ENCODE data around the gene CLBA1.

CLBA1 gene

DNA sequence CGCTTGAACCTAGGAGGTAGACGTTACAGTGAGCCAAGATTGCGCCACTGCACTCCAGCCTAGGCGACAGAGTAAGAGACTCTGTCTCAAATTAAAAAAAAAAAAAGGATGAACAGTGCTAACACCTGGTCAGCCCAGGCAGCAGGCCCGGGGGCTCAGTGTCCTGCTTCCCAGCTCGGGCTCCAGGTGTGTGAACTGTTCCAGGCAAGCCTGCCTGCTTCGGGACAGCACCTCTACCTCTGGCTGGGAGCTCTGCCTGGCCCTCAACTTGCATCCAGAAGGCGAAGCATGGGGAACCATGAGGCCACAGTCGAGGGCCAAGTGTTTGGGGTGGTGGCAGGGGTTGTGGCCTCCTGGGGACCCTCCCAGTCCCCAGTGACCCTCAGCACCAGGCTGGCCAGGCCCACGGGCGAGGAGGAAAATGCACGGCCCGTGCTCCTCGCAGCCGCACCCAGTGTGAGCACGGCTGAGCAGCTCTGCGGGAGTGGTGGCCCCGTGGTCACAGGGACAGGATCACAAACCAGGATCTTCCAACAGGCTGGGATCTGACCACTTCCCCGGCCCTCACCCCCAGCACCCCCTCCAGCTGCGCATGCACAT is 19.8 kb downstream of the CLBA1 start:
- H3K4me3 ChIP-seq (ENCODE audit: low read depth, low read length): no peak overlapping the region

DNA sequence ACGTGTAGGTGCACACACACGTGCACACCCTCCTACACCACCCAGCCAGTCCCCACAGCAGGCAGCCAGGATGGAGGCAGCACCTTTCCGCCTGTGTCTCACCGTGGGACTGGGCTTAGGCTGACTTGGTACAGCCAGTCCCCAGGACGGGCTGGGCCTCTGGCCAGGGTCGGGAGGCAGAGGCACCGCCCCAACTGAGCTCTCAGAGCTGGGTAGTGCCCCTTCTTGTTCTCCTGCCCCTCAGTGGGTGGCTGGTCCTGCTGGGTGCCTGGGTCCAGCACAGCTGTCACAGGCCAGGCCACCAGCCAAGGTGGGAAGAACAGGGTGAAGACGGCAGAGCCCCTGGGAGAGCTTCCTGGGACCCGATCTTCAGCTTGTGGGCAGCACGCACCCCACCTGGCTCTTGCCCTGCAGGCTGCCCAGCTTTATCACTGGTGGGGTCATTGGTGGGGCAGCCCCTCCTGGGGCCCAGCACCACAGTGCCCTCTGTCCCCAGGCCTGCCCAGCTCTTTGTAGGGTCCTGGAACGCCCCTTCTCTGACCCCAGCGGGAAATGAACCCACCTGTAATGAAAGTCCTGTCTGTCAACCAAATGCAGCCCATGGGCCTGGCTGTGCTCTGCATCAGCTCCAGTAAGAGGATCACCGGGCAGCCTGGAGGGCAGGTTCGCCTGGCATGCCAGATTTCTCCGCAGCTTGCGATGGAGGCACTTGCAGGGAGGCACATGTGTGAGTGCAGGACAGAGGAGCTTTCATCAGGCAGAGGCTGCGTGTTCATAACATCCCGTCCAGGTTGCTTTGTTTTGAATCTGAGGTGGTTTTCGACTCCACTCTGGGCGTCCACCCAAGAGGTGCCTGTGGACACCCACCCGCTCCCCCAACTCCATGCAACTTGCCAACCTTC is 20.6 kb downstream of the CLBA1 start:
- H3K4me3 ChIP-seq (ENCODE audit: low read depth, low read length): no peak overlapping the region

GRCh38 chr14:105006831-105007592 is 21.4 kb downstream of the CLBA1 start:
- no peak overlapping the region for H3K4me3 ChIP-seq (ENCODE audit: low read depth, low read length)

- H3K4me3 ChIP-seq (ENCODE audit: low read depth, low read length): no peak overlapping the region
Observed at GRCh38 chr14:105007593-105008264, 22.1 kb downstream of the CLBA1 start.

DNA sequence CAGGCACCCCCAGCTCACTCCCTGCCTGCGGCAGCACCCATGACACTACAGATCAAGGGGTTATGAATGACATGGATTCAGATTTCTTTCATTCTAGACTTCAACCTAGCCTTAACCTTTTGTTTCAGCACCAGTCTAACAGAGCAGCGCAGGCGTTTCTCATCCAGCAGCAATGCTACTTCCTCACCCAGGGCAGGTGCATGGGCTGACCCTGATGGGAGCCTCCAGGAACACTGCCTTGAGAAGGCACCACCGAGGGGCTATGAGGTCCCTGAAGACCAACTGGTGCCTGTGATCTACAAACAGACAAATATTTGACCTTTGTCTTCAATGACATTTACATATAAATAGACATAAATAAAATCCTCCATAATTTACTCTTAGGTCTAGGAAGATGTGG is 24.5 kb downstream of the CLBA1 start:
- no peak overlapping the region for H3K4me3 ChIP-seq (ENCODE audit: low read depth, low read length)

GRCh38 chr14:105010891-105011291 is 25.3 kb downstream of the CLBA1 start:
- H3K4me3 ChIP-seq (ENCODE audit: low read depth, low read length): no peak overlapping the region

DNA sequence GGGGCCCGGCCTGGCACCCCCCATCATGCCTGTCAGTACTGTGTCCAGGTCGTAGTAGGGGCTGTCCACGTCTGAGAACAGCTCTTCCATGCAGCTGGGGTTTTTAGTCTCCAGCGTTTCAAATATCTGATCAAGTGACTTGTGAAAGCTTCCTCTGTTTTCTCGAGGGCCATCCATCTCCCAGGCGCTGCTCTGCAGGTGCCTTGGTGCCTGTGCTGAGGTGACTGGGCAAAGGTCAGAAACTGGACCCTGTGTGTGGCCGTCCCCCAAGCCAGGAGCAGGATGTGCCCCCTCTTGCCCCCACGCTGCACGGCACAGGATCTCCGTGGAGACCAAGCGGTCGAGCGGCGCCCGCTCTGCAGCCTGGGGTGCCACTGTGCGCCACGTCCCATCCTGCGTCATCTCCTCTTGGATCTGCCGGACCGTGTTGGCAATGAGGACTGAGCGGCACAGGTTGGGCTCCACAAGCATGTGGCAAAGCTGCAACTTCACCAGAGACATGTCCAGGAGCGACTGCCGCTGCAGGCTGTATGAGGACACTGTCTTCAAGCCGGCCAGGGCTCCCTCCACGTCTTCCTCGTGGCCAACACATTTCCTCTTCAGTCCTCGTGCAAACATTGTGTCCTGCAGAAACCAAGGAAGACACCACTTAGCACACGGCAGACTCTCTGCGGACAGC is 25.9 kb downstream of the CLBA1 start:
- no peak overlapping the region for H3K4me3 ChIP-seq (ENCODE audit: low read depth, low read length)

DNA sequence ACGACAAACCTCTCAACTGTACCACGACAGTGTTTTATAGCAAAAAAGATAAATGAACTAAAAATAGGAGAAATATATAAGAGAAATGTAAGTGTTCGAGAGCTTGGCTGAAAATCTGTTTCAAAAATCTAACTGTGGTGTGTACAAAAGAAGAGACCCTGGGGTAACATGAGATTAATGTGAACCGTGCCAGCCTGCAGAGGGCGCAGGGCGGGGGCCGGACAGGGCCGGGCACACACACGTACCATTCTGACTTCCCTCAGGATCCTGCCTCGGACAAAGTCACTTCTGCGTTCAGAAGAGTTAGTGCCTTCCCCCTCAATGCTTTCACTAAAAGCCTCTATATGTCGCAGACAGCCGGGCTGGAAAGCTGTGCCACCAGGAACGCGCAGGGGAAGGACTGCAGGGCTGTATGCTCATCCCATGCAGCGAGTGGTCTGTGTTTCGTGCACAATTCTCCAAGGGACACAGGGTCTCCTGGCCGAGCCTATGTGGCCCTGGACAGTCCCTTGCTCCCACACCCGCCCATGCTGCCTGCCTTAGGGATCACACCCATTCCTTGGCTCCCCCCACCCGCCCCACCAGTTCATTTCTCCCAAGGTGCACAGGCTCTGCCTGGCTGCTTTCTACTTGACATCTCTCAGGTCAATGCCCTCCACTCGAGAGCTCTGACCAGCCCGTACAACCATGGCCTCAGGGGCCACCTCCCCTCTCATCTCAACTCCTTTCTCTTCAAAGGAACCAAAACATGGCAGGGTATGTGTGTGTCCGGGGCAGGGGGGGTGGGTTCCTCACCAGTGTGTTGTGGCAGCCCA is 26.8 kb downstream of the CLBA1 start:
- H3K4me3 ChIP-seq (ENCODE audit: low read depth, low read length): no peak overlapping the region

DNA sequence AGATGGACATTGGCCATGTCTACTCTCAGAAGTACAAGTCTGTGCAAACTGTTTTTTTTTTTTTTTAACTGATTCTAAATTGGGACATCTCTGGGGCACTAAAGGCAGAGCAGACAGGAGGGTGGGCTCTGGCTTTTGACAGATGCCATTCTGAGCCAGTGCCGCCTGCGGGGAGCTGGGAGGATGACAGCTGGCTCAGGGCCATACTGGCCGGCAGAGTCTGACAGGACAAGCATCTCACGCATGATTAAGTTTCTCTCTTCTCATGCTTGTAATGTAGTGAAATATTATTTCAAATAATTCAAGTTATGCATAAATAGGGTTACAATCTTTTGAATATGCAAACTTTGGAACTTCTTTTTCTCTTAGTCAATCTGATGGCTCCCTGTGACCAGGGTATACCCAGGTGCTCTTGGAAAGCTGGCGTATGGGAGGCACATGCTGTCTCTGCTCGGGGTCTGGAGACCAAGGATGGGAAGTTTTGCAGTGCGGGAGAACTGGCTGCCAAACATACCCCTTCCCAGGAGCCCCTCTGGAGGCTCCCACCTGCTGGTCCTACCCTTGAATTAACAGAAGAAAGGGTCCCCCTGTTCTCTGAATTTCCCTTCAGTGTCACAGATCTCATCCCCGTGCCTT is 27.7 kb downstream of the CLBA1 start:
- no peak overlapping the region for H3K4me3 ChIP-seq (ENCODE audit: low read depth, low read length)

DNA sequence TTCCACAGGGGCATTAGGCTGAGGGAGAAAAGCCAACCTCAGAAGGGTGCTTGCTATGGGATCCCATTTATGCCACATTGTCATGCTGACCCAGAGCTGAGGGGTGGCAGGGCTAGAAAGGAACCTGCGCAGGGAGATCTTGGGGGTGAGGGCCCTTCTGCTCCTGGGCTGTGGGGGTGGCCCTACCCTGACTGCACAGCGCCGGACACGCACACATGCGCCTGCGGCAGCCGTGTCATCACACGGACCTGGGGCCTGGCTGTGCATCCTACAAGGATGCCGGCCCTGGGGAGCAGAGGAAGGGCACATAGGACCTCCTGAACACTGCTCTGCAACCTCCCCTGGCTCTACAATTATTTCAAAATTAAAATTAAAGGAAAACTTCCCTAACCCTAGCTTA is 28.4 kb downstream of the CLBA1 start:
- H3K4me3 ChIP-seq (ENCODE audit: low read depth, low read length): no peak overlapping the region

- H3K4me3 ChIP-seq (ENCODE audit: low read depth, low read length): no peak overlapping the region
Observed at GRCh38 chr14:105014631-105015030, 29.0 kb downstream of the CLBA1 start.

GRCh38 chr14:105015242-105015641 is 29.7 kb downstream of the CLBA1 start:
- H3K4me3 ChIP-seq (ENCODE audit: low read depth, low read length): no peak overlapping the region

DNA sequence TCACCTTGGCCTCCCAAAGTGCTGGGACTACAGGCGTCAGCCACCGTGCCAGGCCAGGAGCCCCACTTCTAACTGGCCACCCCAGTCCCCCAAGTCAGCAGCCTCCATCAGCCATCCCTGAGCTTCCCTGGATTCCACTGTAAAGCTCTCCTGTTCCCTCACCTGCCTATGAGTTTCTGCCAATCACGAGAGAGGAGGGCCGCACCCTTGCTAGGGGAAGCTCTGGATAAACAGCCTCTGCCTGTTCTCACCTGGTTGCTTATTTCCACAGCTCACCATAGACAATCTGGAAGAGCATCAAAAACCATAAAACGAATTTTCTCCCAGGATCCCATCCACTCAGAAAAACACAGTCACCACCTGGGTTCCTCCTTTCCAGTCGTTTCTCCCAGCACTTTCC is 30.3 kb downstream of the CLBA1 start:
- no peak overlapping the region for H3K4me3 ChIP-seq (ENCODE audit: low read depth, low read length)

DNA sequence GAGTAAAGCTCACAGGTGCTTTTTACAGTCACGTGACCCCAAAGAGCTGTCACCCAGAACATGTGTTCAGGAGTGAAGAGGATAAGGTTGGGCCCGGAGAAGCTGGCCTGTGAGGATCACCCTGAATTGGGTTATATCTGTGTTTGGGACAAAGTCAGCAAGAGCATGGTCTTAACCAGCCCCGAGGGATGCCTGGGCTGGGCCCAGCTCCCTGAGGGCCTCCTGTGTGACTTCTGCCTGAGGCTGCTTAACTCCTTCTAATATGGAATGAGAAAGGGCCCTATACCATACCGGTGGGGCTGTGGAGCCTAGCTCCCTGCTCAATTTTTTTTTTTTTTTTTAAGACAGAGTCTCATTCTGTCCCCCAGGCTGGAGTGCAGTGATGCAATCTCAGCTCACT is 32.8 kb downstream of the CLBA1 start:
- H3K4me3 ChIP-seq (ENCODE audit: low read depth, low read length): no peak overlapping the region

GRCh38 chr14:105019861-105020814 is 34.5 kb downstream of the CLBA1 start:
- H3K4me3 ChIP-seq (ENCODE audit: low read depth, low read length): peak overlapping the region; percentile 84

GRCh38 chr14:105020815-105021655 is 35.4 kb downstream of the CLBA1 start, which contains the start of gene CDCA4:
CDCA4 (minus strand) TSS chr14:105021083; CDS start chr14:105011929, 9,154 bp downstream.
- peak within 1 kb of the TSS; percentile 84 for H3K4me3 ChIP-seq (ENCODE audit: low read depth, low read length)

- H3K4me3 ChIP-seq (ENCODE audit: low read depth, low read length): peak overlapping the region; percentile 80
Observed at GRCh38 chr14:105021656-105022275, 36.2 kb downstream of the CLBA1 start.

Measured in iPS-11a (cell line).